GM19023 (cell line): ENCODE data around the gene MAGI2.

ENCODE experiments used
- ATAC-seq: cut with Tn5 transposase; IDR thresholded peaks from one replicate; pipeline ENCODE4 v1.9.1; 2021; ENCODE audit warnings: mild to moderate bottlenecking, moderate library complexity; ENCODE audit not compliant: unreplicated experiment

Gene MAGI2

GRCh38 chr7:78134256-78134655 is 1319.2 kb downstream of the MAGI2 start:
- ATAC-seq = no peak

GRCh38 chr7:78130446-78131215 is 1322.8 kb downstream of the MAGI2 start:
- no peak for ATAC-seq

- ATAC-seq = no peak
Measured at GRCh38 chr7:78129865-78130264, 1323.6 kb downstream of the MAGI2 start.

- ATAC-seq = no peak
Measured at GRCh38 chr7:78127009-78127408, 1326.5 kb downstream of the MAGI2 start.

GRCh38 chr7:78125884-78126283 is 1327.6 kb downstream of the MAGI2 start:
- ATAC-seq = no peak

GRCh38 chr7:78124216-78124615 is 1329.3 kb downstream of the MAGI2 start:
- no peak for ATAC-seq

GRCh38 chr7:78121888-78122287 is 1331.6 kb downstream of the MAGI2 start:
- ATAC-seq = no peak

GRCh38 chr7:78118470-78118869 is 1335.0 kb downstream of the MAGI2 start:
- ATAC-seq = no peak

- ATAC-seq = no peak
Measured at GRCh38 chr7:78115876-78116275, 1337.6 kb downstream of the MAGI2 start.

GRCh38 chr7:78114993-78115392 is 1338.5 kb downstream of the MAGI2 start:
- no peak for ATAC-seq

GRCh38 chr7:78112488-78112887 is 1341.0 kb downstream of the MAGI2 start:
- ATAC-seq = no peak

- no peak for ATAC-seq
Measured at GRCh38 chr7:78111386-78111785, 1342.1 kb downstream of the MAGI2 start.

- no peak for ATAC-seq
Measured at GRCh38 chr7:78103475-78103874, 1350.0 kb downstream of the MAGI2 start.

- ATAC-seq = no peak
Measured at GRCh38 chr7:78101076-78101475, 1352.4 kb downstream of the MAGI2 start.

GRCh38 chr7:78099715-78100394 is 1353.6 kb downstream of the MAGI2 start:
- ATAC-seq = no peak

GRCh38 chr7:78095549-78095948 is 1357.9 kb downstream of the MAGI2 start:
- ATAC-seq = no peak

GRCh38 chr7:78092331-78092730 is 1361.1 kb downstream of the MAGI2 start:
- no peak for ATAC-seq

- ATAC-seq = no peak
Measured at GRCh38 chr7:78090616-78091015, 1362.9 kb downstream of the MAGI2 start.

GRCh38 chr7:78083476-78084120 is 1369.9 kb downstream of the MAGI2 start:
- no peak for ATAC-seq

- no peak for ATAC-seq
Measured at GRCh38 chr7:78082556-78082955, 1370.9 kb downstream of the MAGI2 start.

- no peak for ATAC-seq
Measured at GRCh38 chr7:78081888-78082287, 1371.6 kb downstream of the MAGI2 start.

- no peak for ATAC-seq
Measured at GRCh38 chr7:78081344-78081743, 1372.1 kb downstream of the MAGI2 start.
